Astrocyte of the cerebellum (primary cell): ENCODE results near the gene RFT1.

ENCODE experiments used
- DNase-seq: peaks from one replicate; pipeline ENCODE4 v3.0.0-alpha.2; 2011; ENCODE audit warnings: low read depth
- H3K4me3 ChIP-seq: 2 replicates; pipeline ENCODE4 v1.5.1; 2011; ENCODE audit warnings: mild to moderate bottlenecking, low read depth, low read length, moderate library complexity
- in situ Hi-C: cut with HindIII; loops from 2 replicates; pipeline ENCODE4 v1.10.0; 2017; ENCODE audit warnings: low sequenced_read_pairs
- TF ChIP-seq, protein P1 (sequence below): IDR thresholded peaks from 2 replicates; pipeline ENCODE4 v1.5.1; 2012; ENCODE audit warnings: low read length, low read depth, moderate library complexity, mild to moderate bottlenecking; ENCODE audit errors: missing control alignments

RFT1 gene, protein sequence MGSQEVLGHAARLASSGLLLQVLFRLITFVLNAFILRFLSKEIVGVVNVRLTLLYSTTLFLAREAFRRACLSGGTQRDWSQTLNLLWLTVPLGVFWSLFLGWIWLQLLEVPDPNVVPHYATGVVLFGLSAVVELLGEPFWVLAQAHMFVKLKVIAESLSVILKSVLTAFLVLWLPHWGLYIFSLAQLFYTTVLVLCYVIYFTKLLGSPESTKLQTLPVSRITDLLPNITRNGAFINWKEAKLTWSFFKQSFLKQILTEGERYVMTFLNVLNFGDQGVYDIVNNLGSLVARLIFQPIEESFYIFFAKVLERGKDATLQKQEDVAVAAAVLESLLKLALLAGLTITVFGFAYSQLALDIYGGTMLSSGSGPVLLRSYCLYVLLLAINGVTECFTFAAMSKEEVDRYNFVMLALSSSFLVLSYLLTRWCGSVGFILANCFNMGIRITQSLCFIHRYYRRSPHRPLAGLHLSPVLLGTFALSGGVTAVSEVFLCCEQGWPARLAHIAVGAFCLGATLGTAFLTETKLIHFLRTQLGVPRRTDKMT

DNA sequence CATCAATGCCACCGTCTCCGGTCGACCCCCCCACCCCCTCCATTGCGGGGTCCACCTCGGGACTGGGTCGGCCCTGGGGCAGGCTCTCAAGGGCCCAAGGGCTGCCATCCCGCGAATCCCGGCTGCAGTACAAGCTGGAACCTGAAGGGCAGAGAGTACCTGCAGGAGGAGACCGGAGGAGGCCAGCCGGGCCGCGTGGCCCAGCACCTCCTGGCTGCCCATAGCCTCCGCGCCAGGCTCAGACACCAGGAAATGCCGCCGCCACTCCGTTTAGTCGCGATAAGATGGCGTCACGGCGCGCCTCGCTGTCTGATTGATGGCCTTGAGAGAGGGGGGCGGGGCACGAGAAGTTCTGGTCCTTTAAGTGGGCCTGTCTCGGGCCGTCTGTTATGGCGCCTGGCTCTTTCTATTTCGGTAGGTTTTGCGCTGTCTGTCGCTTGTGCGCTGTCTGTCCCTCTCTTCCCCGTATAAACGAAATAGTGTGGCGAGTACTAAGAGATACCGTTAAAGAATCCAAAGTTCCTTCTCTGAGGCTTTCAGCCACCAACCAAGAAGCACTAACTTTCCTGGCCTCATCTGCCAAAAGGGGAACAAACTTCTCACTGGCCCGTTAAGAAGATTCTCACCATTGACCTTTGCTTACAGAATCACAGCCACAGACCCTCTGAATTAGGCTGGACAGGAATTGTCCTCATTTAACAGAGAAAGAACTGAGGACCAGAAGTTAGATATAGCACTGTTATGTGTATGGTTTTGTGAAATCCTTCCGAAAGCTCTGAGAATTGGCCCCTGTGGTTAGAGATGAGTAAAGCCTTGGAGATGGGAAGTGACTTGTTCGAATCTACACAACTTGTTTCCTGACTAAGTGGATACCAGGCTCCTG lies at the start of gene RFT1:
Gene RFT1 (minus strand): TSS at position 257 of the 883 bp plus-strand sequence. CDS start 35 bp downstream, at position 222.
- in situ Hi-C loops, result no loop called here
- peak; percentile 91 for DNase-seq
- H3K4me3 ChIP-seq, result peak within 1 kb of the TSS; percentile 76
- TF ChIP-seq, protein P1, sequence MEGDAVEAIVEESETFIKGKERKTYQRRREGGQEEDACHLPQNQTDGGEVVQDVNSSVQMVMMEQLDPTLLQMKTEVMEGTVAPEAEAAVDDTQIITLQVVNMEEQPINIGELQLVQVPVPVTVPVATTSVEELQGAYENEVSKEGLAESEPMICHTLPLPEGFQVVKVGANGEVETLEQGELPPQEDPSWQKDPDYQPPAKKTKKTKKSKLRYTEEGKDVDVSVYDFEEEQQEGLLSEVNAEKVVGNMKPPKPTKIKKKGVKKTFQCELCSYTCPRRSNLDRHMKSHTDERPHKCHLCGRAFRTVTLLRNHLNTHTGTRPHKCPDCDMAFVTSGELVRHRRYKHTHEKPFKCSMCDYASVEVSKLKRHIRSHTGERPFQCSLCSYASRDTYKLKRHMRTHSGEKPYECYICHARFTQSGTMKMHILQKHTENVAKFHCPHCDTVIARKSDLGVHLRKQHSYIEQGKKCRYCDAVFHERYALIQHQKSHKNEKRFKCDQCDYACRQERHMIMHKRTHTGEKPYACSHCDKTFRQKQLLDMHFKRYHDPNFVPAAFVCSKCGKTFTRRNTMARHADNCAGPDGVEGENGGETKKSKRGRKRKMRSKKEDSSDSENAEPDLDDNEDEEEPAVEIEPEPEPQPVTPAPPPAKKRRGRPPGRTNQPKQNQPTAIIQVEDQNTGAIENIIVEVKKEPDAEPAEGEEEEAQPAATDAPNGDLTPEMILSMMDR, result no peak

DNA sequence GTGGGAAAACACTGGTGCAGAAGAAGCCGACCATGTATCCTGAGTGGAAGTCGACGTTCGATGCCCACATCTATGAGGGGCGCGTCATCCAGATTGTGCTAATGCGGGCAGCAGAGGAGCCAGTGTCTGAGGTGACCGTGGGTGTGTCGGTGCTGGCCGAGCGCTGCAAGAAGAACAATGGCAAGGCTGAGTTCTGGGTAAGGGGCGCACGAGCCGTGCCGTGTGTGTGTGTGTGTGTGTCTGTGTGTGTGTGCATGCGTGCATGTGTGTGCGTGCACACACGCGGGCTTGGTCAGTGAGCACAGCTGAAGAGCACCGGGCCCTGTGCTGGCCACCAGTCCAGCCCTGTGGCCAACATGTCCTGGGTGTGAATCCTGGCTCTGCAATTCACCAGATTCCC lies 49.3 kb upstream of the RFT1 start:
- H3K4me3 ChIP-seq, result no peak overlapping the region
- DNase-seq, result no peak
- TF ChIP-seq, protein P1, result no peak
- in situ Hi-C loops, result no loop called here

DNA sequence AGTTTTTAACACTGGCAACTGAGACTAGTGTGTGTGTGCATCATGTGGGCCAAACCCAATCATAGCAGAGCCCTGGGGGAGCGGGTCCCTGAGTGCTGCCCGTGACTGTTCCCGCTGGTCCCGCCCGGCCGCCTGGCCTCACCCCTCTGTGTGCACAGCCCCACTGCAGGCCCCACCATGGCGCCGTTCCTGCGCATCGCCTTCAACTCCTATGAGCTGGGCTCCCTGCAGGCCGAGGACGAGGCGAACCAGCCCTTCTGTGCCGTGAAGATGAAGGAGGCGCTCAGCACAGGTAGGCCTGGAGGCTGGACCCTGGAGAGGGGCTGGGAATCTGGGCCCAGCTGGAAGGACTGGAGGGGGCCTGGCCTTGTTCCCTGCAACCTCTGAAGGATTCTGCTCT lies 48.0 kb upstream of the RFT1 start:
- in situ Hi-C loops, result no loop called here
- no peak overlapping the region for H3K4me3 ChIP-seq
- DNase-seq, result no peak
- TF ChIP-seq, protein P1, result no peak

DNA sequence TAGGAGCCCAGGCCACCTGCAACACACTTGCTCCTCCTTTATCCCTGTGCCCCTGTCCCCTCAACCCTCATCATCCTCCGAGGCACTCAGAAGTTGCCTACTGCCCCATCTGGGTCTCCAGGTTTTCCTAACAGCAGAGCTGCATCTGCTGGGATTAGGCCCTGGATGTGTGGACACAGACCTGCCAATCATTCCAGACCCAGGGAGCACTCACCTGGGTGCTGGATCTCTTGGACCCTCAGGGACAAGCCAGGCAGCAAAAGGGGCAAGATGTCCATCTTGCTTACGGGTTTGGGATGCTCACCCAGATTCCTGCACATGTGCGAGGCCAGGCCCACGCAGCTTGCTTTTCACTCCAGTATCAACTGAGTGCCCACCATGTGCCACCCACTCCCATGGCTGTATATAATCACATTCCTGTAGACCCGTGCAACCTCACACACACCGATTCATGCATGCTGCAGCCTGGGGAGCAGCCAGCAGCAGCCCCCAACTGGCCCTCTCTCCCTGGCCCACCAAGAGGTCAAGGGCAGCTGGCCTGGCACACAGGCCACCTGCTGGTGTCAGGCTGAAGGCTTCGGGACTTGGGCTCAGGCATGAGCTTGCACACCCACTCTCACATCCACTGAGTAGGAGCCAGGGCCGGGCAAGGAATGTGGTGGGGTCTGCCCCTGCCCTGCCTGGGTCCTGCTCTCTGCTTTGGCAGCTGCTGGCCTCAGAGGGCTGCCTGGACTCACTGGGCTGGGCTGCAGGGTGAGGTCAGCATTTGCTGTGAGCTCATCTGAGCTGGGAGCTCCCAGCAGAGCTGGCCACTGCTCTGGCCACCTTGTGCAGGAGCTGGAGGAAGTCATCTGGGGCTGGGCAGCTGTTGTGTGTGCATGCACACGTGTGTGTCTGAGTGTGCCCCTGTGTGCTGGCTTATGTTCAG lies 45.6 kb upstream of the RFT1 start:
- in situ Hi-C loops, result no loop called here
- H3K4me3 ChIP-seq, result no peak overlapping the region
- no peak for DNase-seq
- TF ChIP-seq, protein P1, result no peak

DNA sequence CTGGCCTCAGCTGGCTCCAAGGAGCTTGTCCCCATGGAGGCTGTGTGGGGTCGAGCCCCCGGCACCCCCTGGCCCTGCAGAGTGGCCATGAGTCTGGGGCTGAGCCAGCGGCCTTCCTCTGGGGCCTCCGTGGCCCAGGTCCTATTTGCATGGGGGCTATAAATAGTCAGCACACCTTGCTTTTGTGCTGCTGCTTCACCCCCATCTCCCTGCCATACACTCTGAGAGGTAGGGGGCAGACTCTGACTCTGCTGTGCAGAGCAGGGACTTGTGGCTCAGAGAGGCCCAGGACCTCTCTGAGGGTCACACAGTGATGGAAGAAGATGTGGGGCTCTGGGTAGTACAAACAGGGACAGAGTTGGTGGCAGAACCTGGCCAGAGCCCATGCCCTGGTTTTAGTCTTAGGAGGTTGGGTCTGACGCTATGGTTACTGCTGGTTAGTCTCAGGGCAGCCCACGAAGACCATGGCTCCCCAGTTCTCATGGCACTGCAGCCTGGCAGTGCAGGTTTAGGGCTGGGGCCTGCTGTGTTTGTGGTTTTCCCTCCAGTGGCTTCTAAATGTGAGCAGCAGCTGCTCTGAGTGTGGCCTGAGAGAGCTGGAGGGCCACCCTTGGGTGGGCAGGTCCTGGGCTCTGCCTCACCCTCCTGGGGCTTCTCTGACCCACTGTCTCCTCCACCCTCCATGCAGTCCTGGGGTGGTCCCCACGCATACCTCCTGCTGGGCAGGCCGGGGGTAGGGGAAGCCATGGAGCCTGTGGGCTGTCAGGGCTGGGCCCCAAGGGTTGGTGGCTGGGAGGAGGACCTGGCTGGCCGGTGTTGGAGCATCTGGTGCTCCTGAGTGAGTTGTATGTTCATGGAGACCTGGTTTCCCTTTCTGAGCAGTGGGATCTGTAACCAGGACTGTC lies 44.4 kb upstream of the RFT1 start:
- DNase-seq, result no peak
- no peak overlapping the region for H3K4me3 ChIP-seq
- in situ Hi-C loops, result no loop called here
- TF ChIP-seq, protein P1, result no peak
